LNCaP clone FGC (cell line): Measurements from ENCODE around the gene HILPDA.
A peak's percentile ranks its signal among the peaks of the same experiment; 100 is the strongest.
"Not testable (repeated sequence)": the region's sequence is repeated elsewhere in the genome, so short reads cannot be mapped to it uniquely, and the experiment has no call there.

ENCODE experiments used
- DNase-seq: peaks from one replicate; pipeline ENCODE4 v3.0.0-alpha.2; 2011; ENCODE audit warnings: low read depth
- H3K4me3 ChIP-seq: 2 replicates; pipeline ENCODE4 v1.5.1; 2011; ENCODE audit warnings: mild to moderate bottlenecking, low read depth, low read length, control low read depth
- CTCF ChIP-seq: IDR thresholded peaks from 2 replicates; pipeline ENCODE4 v1.5.1; 2012; ENCODE audit warnings: mild to moderate bottlenecking; ENCODE audit not compliant: control insufficient read depth, insufficient read depth; ENCODE audit errors: extremely low read depth

The HILPDA gene

GRCh38 chr7:128462460-128462859 lies 6.8 kb downstream of the HILPDA start:
- no peak for TF ChIP-seq CTCF

GRCh38 chr7:128463345-128463744 lies 7.7 kb downstream of the HILPDA start:
- not testable (repeated sequence) for H3K4me3 ChIP-seq, DNase-seq

More at GRCh38 chr7:128462460-128462859, 6.8 kb downstream of the HILPDA start:
- no peak for DNase-seq
- H3K4me3 ChIP-seq: no peak overlapping the region

GRCh38 chr7:128463933-128464332 lies 8.3 kb downstream of the HILPDA start:
- not testable (repeated sequence) for DNase-seq, H3K4me3 ChIP-seq

- H3K4me3 ChIP-seq, DNase-seq: not testable (repeated sequence)
Measured at GRCh38 chr7:128466871-128467270, 11.2 kb downstream of the HILPDA start.

- peak; percentile 80 for DNase-seq
- TF ChIP-seq CTCF: peak; percentile 42
- H3K4me3 ChIP-seq: peak within 1 kb of the TSS; percentile 79
Measured at GRCh38 chr7:128476402-128477335, 21.0 kb downstream of the HILPDA start, which contains the start of gene METTL2B. Gene METTL2B, plus strand, starts transcription at chr7:128476748. Its CDS starts 18 bp downstream, at chr7:128476766.

GRCh38 chr7:128477336-128477690 lies 21.6 kb downstream of the HILPDA start:
- peak overlapping the region; percentile 79 for H3K4me3 ChIP-seq
- not testable (repeated sequence) for DNase-seq

- not testable (repeated sequence) for DNase-seq, H3K4me3 ChIP-seq
Measured at GRCh38 chr7:128479082-128479481, 23.4 kb downstream of the HILPDA start.

GRCh38 chr7:128488134-128488533 lies 32.5 kb downstream of the HILPDA start:
- not testable (repeated sequence) for DNase-seq, H3K4me3 ChIP-seq

GRCh38 chr7:128497405-128497804 lies 41.7 kb downstream of the HILPDA start:
- no peak for DNase-seq
- TF ChIP-seq CTCF: no peak
- no peak overlapping the region for H3K4me3 ChIP-seq

- not testable (repeated sequence) for H3K4me3 ChIP-seq
Measured at GRCh38 chr7:128505416-128505815, 49.7 kb downstream of the HILPDA start.

GRCh38 chr7:128506819-128507218 lies 51.1 kb downstream of the HILPDA start:
- not testable (repeated sequence) for H3K4me3 ChIP-seq, DNase-seq

More at GRCh38 chr7:128505416-128505815, 49.7 kb downstream of the HILPDA start:
- not testable (repeated sequence) for DNase-seq

GRCh38 chr7:128507321-128507993 lies 51.8 kb downstream of the HILPDA start:
- not testable (repeated sequence) for H3K4me3 ChIP-seq, DNase-seq
